ENCODE data around the gene PCNA.
A peak's percentile ranks its signal among the peaks of the same experiment; 100 is the strongest.

PCNA gene

GRCh38 chr20:5128886-5129285, 9.1 kb upstream of the PCNA start:
- Mint-ChIP-seq H3K9me3 (no peaks in the 10 kb centered on the region), H3K27ac (no peak overlapping the region), H3K36me3 (peaks cover 5 to 13% of the 10 kb centered on the region in 2 donors), H3K27me3 (no peaks in the 10 kb centered on the region), H3K4me1 (peaks cover 22 to 35% of the 10 kb centered on the region in 2 donors), H3K4me3 (peak overlapping the region in 1 of 2 donors; percentile 44)
- ATAC-seq (replicated peaks) (no peak), DNase-seq (no peak)

GRCh38 chr20:5127859-5128424, 8.2 kb upstream of the PCNA start:
- Mint-ChIP-seq H3K4me1 (peaks cover 22 to 35% of the 10 kb centered on the region in 2 donors), H3K36me3 (peaks cover 5 to 13% of the 10 kb centered on the region in 2 donors)
- no peak for ATAC-seq (replicated peaks)

GRCh38 chr20:5127204-5127858, 7.6 kb upstream of the PCNA start:
- DNase-seq (peak; percentile 58), ATAC-seq (replicated peaks) (peak; percentile 52 to 55)
- Mint-ChIP-seq H3K27me3 (no peaks in the 10 kb centered on the region), H3K9me3 (no peaks in the 10 kb centered on the region), H3K4me1 (peaks cover 22 to 35% of the 10 kb centered on the region in 2 donors), H3K4me3 (peak overlapping the region; percentile 91 to 99), H3K36me3 (peaks cover 5 to 13% of the 10 kb centered on the region in 2 donors), H3K27ac (peak overlapping the region; percentile 97)

More at GRCh38 chr20:5127859-5128424, 8.2 kb upstream of the PCNA start:
- Mint-ChIP-seq H3K4me3 (peak overlapping the region; percentile 91 to 99), H3K9me3 (no peaks in the 10 kb centered on the region), H3K27me3 (no peaks in the 10 kb centered on the region), H3K27ac (peak overlapping the region; percentile 90)
- no peak for DNase-seq

- H3K4me1 Mint-ChIP-seq, result peaks cover 22 to 35% of the 10 kb centered on the region in 2 donors
- peaks cover 5 to 13% of the 10 kb centered on the region in 2 donors for H3K36me3 Mint-ChIP-seq
- peak within 1 kb of the TSS; percentile 97 for H3K27ac Mint-ChIP-seq
- no peaks in the 10 kb centered on the region for H3K9me3 Mint-ChIP-seq
- DNase-seq (peak; percentile 100), ATAC-seq (replicated peaks) (peak; percentile 92 to 93)
- H3K4me3 Mint-ChIP-seq, result peak within 1 kb of the TSS; percentile 91 to 99
- H3K27me3 Mint-ChIP-seq, result no peaks in the 10 kb centered on the region
Observed at GRCh38 chr20:5126512-5127203, 6.9 kb upstream of the PCNA start, which contains the start of gene CDS2. TSS of gene CDS2 (plus strand) at chr20:5127008. CDS start at chr20:5127093, 85 bp downstream.

GRCh38 chr20:5122873-5123260, 3.1 kb upstream of the PCNA start:
- Mint-ChIP-seq H3K4me1 (peaks cover 9 to 30% of the 10 kb centered on the region in 2 donors), H3K9me3 (no peaks in the 10 kb centered on the region), H3K36me3 (peaks cover 3 to 11% of the 10 kb centered on the region in 2 donors), H3K27ac (peak overlapping the region; percentile 39), H3K4me3 (no peak overlapping the region), H3K27me3 (no peaks in the 10 kb centered on the region)
- DNase-seq (no peak), ATAC-seq (replicated peaks) (no peak)

DNA sequence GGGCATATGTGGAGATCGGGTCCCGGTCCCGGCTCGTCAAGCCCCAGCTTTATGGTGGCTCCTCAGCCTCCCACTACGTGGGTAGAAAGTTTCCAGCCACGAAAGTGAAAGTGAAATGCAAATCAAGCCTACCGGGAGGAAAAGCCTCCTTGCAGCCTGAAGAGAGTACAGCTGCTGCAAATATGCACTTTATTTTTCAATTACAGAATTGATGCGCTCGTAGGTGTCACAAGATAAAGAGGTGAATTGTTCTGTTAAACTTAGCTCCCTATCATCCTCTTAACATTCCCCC, 373 bp upstream of the PCNA start:
- H3K4me1 Mint-ChIP-seq, result peaks cover 5 to 23% of the 10 kb centered on the region in 2 donors
- H3K9me3 Mint-ChIP-seq, result no peaks in the 10 kb centered on the region
- DNase-seq, result no peak
- H3K27ac Mint-ChIP-seq, result peak overlapping the region; percentile 97
- peaks cover 9 to 25% of the 10 kb centered on the region in 2 donors for H3K36me3 Mint-ChIP-seq
- H3K4me3 Mint-ChIP-seq, result peak overlapping the region; percentile 97
- no peaks in the 10 kb centered on the region for H3K27me3 Mint-ChIP-seq
- no peak for ATAC-seq (replicated peaks)

DNA sequence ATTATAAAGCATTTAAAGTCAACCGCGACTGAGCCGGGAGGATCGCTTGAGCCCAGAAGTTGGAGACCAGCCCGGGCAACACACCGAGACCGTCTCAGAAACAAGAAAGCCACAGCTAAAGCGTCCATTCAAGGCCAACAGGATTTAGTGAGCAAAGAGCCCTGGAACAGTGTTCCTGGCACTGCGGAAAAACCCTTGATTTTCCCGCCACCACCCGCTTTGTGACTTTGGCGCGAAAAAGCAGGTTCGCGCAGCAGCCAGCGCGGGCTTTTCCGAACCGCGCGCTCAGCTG, 669 bp downstream of the PCNA start:
- peaks cover 9 to 23% of the 10 kb centered on the region in 2 donors for H3K4me1 Mint-ChIP-seq
- H3K27ac Mint-ChIP-seq, result peak overlapping the region; percentile 97
- H3K4me3 Mint-ChIP-seq, result peak overlapping the region; percentile 97
- no peak for DNase-seq
- no peaks in the 10 kb centered on the region for H3K27me3 Mint-ChIP-seq
- H3K36me3 Mint-ChIP-seq, result peaks cover 14 to 29% of the 10 kb centered on the region in 2 donors
- ATAC-seq (replicated peaks), result no peak
- no peaks in the 10 kb centered on the region for H3K9me3 Mint-ChIP-seq

DNA sequence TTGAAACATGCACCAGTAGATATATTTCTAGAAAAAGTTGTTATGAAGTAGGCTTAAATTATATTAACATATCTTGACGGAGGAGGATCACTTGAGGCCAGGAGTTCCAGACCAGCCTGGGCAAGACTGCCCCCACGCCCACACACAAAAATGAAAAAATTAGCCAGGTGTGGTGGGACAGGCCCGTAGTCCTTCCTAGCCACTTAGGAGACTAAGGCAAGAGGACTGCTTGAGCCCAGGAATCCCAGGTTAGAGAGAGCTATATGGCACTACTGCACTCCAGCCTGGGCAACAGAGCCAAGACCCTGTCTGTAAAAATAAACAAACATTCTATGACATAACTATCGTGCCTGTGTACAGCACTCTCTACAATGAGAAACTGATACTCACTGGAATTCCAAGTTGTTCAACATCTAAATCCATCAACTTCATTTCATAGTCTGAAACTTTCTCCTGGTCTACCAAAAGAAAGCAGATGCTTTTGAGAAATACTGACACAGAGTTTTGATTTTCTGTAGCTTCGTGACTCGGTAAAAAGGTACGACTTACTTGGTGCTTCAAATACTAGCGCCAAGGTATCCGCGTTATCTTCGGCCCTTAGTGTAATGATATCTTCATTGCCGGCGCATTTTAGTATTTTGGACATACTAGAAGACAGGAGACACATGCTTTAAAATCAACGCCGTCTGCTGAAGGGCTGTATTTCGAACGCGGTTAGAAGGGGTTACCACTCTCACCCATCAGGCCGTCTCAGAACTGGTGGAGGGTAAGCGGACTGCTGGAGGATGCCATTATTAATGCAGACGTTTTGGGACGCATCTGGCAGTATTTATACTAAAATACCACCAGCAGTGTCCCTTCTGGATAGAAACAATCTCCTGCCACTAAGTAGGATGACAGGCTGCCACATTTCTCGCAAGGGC, 1.3 kb downstream of the PCNA start:
- H3K9me3 Mint-ChIP-seq, result no peaks in the 10 kb centered on the region
- ATAC-seq (replicated peaks) (no peak), DNase-seq (no peak)
- peak overlapping the region; percentile 97 for H3K27ac Mint-ChIP-seq
- H3K4me3 Mint-ChIP-seq, result peak overlapping the region; percentile 97
- H3K4me1 Mint-ChIP-seq, result peaks cover 10 to 23% of the 10 kb centered on the region in 2 donors
- H3K27me3 Mint-ChIP-seq, result no peaks in the 10 kb centered on the region
- H3K36me3 Mint-ChIP-seq, result peaks cover 14 to 29% of the 10 kb centered on the region in 2 donors

DNA sequence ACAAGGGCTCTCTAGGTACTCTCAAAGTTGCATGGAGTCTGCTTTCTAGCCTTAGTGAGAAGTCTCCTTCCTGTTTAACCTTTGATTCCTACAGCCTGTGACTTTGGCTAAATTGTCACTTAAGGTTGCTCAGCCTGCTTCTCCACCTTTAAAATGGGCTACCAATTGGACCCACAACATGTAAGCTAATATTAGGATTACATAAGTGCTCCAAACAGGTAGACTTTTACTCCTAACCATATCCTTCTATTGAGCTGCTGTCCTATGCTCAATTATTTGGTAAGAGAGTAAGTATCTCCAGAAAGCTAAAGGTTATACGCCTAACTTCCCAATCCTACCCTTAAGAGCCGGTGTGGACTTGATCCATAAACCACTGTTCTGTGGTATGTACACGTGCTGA, 2.9 kb downstream of the PCNA start:
- Mint-ChIP-seq H3K27ac (no peak overlapping the region), H3K36me3 (peaks cover 16 to 32% of the 10 kb centered on the region in 2 donors), H3K4me3 (no peak overlapping the region), H3K27me3 (no peaks in the 10 kb centered on the region), H3K9me3 (no peaks in the 10 kb centered on the region), H3K4me1 (peaks cover 12 to 33% of the 10 kb centered on the region in 2 donors)
- ATAC-seq (replicated peaks), result no peak
- no peak for DNase-seq

GRCh38 chr20:5114403-5114802, 5.4 kb downstream of the PCNA start:
- Mint-ChIP-seq H3K9me3 (no peaks in the 10 kb centered on the region), H3K27ac (peak overlapping the region; percentile 69), H3K4me1 (peaks cover 12 to 24% of the 10 kb centered on the region in 2 donors), H3K27me3 (no peaks in the 10 kb centered on the region), H3K36me3 (peaks cover 16 to 38% of the 10 kb centered on the region in 2 donors), H3K4me3 (peak overlapping the region; percentile 32 to 96)
- ATAC-seq (replicated peaks) (no peak), DNase-seq (no peak)

- Mint-ChIP-seq H3K9me3 (no peaks in the 10 kb centered on the region), H3K36me3 (peaks cover 16 to 43% of the 10 kb centered on the region in 2 donors), H3K27me3 (no peaks in the 10 kb centered on the region), H3K4me3 (peak overlapping the region; percentile 93 to 96), H3K27ac (peak overlapping the region; percentile 97), H3K4me1 (peaks cover 12 to 24% of the 10 kb centered on the region in 2 donors)
- no peak for DNase-seq
- no peak for ATAC-seq (replicated peaks)
Observed at GRCh38 chr20:5113615-5113986, 6.2 kb downstream of the PCNA start.

DNA sequence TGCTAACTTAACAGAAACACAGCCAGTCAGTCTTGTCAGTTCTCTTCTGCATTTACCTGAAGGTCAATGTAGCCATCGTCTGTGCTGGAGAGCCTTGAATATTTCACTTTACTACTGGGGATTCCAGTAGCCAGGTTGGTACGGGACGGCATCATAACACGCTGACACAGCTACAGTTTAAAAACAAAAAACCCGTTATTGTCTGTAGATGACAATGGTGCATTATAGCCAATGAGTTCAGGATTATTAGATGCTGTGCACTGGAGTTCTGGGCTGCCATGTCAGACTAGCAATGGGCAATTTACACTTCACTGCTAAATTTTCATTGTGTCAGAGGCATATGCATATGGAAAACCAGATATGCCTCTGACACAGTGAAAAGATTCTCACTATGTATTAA, 10.5 kb downstream of the PCNA start:
- H3K27me3 Mint-ChIP-seq, result no peaks in the 10 kb centered on the region
- no peak overlapping the region for H3K4me3 Mint-ChIP-seq
- no peak for DNase-seq
- H3K9me3 Mint-ChIP-seq, result no peaks in the 10 kb centered on the region
- H3K27ac Mint-ChIP-seq, result no peak overlapping the region
- ATAC-seq (replicated peaks), result no peak
- H3K36me3 Mint-ChIP-seq, result peaks cover 18 to 27% of the 10 kb centered on the region in 2 donors
- peaks cover 5 to 12% of the 10 kb centered on the region in 2 donors for H3K4me1 Mint-ChIP-seq

GRCh38 chr20:5104479-5104878, 15.3 kb downstream of the PCNA start:
- no peaks in the 10 kb centered on the region for H3K27me3 Mint-ChIP-seq
- peaks cover 4 to 19% of the 10 kb centered on the region in 2 donors for H3K4me1 Mint-ChIP-seq
- ATAC-seq (replicated peaks) (no peak), DNase-seq (no peak)
- peaks cover 39 to 44% of the 10 kb centered on the region in 2 donors for H3K36me3 Mint-ChIP-seq
- H3K27ac Mint-ChIP-seq, result no peak overlapping the region
- no peak overlapping the region for H3K4me3 Mint-ChIP-seq
- H3K9me3 Mint-ChIP-seq, result no peaks in the 10 kb centered on the region

Data from stimulated activated naive B cell treated with anti-CD40 and anti-IgM and Interleukin-4, amounts not matched to agents 10 μg/mL and 1 μg/mL and 100 μg/mL, for 72 hours (primary cell).